HG03432 (cell line): ENCODE results near the gene PPP4R3A.
"Not testable (repeated sequence)": the region's sequence is repeated elsewhere in the genome, so short reads cannot be mapped to it uniquely, and the experiment has no call there.

Source experiments
- ATAC-seq: cut with Tn5 transposase; IDR thresholded peaks from one replicate; pipeline ENCODE4 v1.9.1; 2021; ENCODE audit warnings: mild to moderate bottlenecking, moderate library complexity; ENCODE audit not compliant: unreplicated experiment

The PPP4R3A gene

DNA sequence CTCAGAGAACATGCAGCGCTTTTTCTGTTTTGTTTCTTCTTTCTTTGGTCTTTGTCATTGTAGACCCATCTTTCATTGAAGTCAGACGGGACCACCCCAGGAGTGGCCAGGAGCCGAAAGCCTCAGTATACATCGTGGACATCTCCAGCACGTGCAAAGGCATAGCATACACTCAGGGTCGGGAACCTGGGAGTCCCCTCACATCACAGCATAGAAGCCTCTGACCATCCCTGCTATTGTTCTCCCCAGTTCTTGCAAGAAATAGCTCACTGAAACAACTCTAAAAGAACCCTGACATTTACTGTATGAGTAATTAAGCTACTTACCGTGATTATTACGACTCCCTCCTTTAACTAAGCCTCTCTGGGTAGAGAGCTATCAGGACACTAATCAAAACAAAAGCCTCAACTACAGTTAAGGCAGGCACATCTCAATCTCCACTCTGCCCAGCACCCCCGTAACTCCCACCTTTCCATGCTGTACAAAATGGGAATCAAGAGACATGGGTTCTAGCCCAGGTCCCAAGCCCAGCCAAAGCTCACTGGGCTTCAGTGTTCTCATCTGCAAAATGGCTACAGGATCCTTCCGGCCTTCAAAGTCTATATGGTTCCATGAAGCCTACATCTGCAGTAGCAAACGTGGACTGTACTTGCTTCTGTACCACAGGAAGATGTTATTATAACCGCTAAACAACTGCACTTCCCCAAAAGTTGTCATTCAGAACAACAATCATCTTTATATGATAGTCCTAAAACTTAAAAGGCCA is 99.2 kb downstream of the PPP4R3A start:
- peak; percentile 46 for ATAC-seq

- ATAC-seq, result peak; percentile 9
Observed at GRCh38 chr14:91409928-91410718, 100.0 kb downstream of the PPP4R3A start.

- not testable (repeated sequence) for ATAC-seq
Observed at GRCh38 chr14:91409240-91409639, 100.9 kb downstream of the PPP4R3A start.
